HEK293T (cell line): Measurements from ENCODE around the gene DDX51.

Source experiments
- ARNT ChIP-seq: fragments of 450-650 bp; IDR thresholded peaks from 2 replicates; pipeline ENCODE4 v1.6.1; 2017; ENCODE audit warnings: mild to moderate bottlenecking
- ELF4 ChIP-seq: fragments of 450-650 bp; IDR thresholded peaks from 2 replicates; pipeline ENCODE4 v1.6.1; 2017; ENCODE audit warnings: antibody characterized with exemption
- FOXA1 ChIP-seq: fragments of 450-650 bp; IDR thresholded peaks from 2 replicates; pipeline ENCODE4 v1.6.1; 2016; ENCODE audit warnings: mild to moderate bottlenecking
- LEF1 ChIP-seq: fragments of 450-650 bp; IDR thresholded peaks from 2 replicates; pipeline ENCODE4 v1.6.1; 2017; ENCODE audit warnings: mild to moderate bottlenecking, borderline replicate concordance
- SP1 ChIP-seq: fragments of 450-650 bp; IDR thresholded peaks from 2 replicates; pipeline ENCODE4 v1.6.1; 2017
- SUZ12 ChIP-seq: fragments of 450-650 bp; IDR thresholded peaks from 2 replicates; pipeline ENCODE4 v1.6.1; 2016; ENCODE audit warnings: mild to moderate bottlenecking
- TARDBP ChIP-seq: fragments of 450-650 bp; IDR thresholded peaks from 2 replicates; pipeline ENCODE4 v1.6.1; 2016
- ZNF384 ChIP-seq: fragments of 450-650 bp; IDR thresholded peaks from 2 replicates; pipeline ENCODE4 v1.6.1; 2016

DNA sequence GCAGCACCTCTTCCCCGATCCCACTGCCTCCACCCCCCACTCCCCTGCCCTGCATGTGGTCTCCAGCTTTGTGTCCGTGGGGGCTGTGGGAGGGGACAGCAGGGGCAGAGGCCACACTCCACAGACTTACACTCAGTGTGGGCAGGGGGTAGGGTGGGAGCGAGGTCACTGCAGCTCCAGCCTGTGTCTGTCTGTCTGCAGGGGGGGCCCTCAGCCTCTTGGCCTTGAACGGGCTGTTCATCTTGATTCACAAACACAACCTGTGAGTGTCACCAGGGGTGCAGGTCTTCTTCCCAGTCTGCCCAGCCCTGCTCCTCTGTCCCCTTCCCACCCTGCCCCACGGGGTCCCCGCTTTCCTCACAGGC, 6.6 kb upstream of the DDX51 start:
- TF ChIP-seq SP1 (no peak), TARDBP (no peak), ARNT (no peak), FOXA1 (no peak), ZNF384 (no peak), ELF4 (no peak), LEF1 (no peak), SUZ12 (no peak)
